Cardiac muscle cell (in vitro differentiated cells and primary cell): ENCODE results near the gene SRP14. TPM values are rescaled to one million over a fixed set of nuclear protein-coding genes. Genes with fewer than 3 reads are reported as not detected.

Source experiments
- DNase-seq, 2 donors: peaks; one replicate each; pipeline versions ENCODE4 v3.0.0 to v3.0.0-alpha.2; 2010 to 2017; ENCODE audit warnings: low read depth in 1 of 2, low spot score in 1 of 2
- H3K27ac ChIP-seq: fragments of 200-600 bp; sonication (generic); 2 replicates; pipeline ENCODE4 v1.5.1; 2016
- H3K27me3 ChIP-seq: fragments of 200-600 bp; sonication (generic); 2 replicates; pipeline ENCODE4 v1.6.0; 2016; ENCODE audit warnings: control low read depth
- H3K36me3 ChIP-seq: fragments of 200-600 bp; sonication (generic); 2 replicates; pipeline ENCODE4 v1.5.1; 2016; ENCODE audit warnings: control low read depth
- H3K4me1 ChIP-seq: fragments of 200-600 bp; sonication (generic); 2 replicates; pipeline ENCODE4 v1.8.1; 2017; ENCODE audit warnings: low read depth, mild to moderate bottlenecking, mixed run types
- H3K4me3 ChIP-seq: fragments of 200-600 bp; sonication (generic); 2 replicates; pipeline ENCODE4 v1.5.1; 2016; ENCODE audit warnings: mild to moderate bottlenecking
- H3K9me3 ChIP-seq: fragments of 200-600 bp; sonication (generic); 2 replicates; pipeline ENCODE4 v1.5.1; 2017; ENCODE audit warnings: low read depth, mild to moderate bottlenecking, control low read depth
- CTCF ChIP-seq: IDR thresholded peaks from 2 replicates; pipeline ENCODE4 v1.5.1; 2012; ENCODE audit warnings: low read depth, mild to moderate bottlenecking, low read length
- polyA plus RNA-seq: library from polyadenylated mRNA; unstranded; fragments of >200 nt; fragmentation: Nextera tagmentation; extraction: Ambion mirVana; gene quantifications from 2 replicates; pipeline ENCODE4 v1.2.1, GENCODE V29; 2016
- total RNA-seq: library from RNA; depleted of rRNA; stranded (reverse); fragments of >200 nt; gene quantifications from 2 replicates; pipeline ENCODE4 v1.2.3, GENCODE V29; 2016

SRP14 gene
- total and polyA plus RNA-seq, 2 experiments from 2014 or later = 691 to 1,525 TPM

- no peaks in the 10 kb centered on the region for H3K27me3 ChIP-seq
- H3K4me1 ChIP-seq = peaks cover 8% of the 10 kb centered on the region
- no peak overlapping the region for H3K4me3 ChIP-seq
These were observed 5.1 kb upstream of the SRP14 start for GRCh38 chr15:40043927-40044716.

GRCh38 chr15:40042791-40043320 is 3.9 kb upstream of the SRP14 start:
- DNase-seq = no peak
- Histone ChIP-seq H3K27me3 (no peaks in the 10 kb centered on the region), H3K9me3 (no peaks in the 10 kb centered on the region), H3K4me1 (peaks cover 6% of the 10 kb centered on the region), H3K36me3 (peaks cover under 1% of the 10 kb centered on the region), H3K27ac (no peak overlapping the region), H3K4me3 (no peak overlapping the region)
- no peak for TF ChIP-seq CTCF

More at GRCh38 chr15:40043927-40044716, 5.1 kb upstream of the SRP14 start:
- Histone ChIP-seq H3K9me3 (no peaks in the 10 kb centered on the region), H3K27ac (no peak overlapping the region), H3K36me3 (no peaks in the 10 kb centered on the region)
- TF ChIP-seq CTCF = no peak
- no peak for DNase-seq

- no peaks in the 10 kb centered on the region for H3K27me3 ChIP-seq
- H3K4me1 ChIP-seq = peaks cover 9% of the 10 kb centered on the region
- no peak for DNase-seq
- H3K9me3 ChIP-seq = no peaks in the 10 kb centered on the region
- peaks cover 19% of the 10 kb centered on the region for H3K36me3 ChIP-seq
- TF ChIP-seq CTCF = no peak
- no peak overlapping the region for H3K27ac ChIP-seq
- no peak overlapping the region for H3K4me3 ChIP-seq
These were observed 1.8 kb upstream of the SRP14 start for GRCh38 chr15:40040770-40041169.

GRCh38 chr15:40040293-40040635 is 1.3 kb upstream of the SRP14 start:
- Histone ChIP-seq H3K9me3 (no peaks in the 10 kb centered on the region), H3K4me1 (peaks cover 9% of the 10 kb centered on the region), H3K27ac (no peak overlapping the region), H3K4me3 (no peak overlapping the region), H3K27me3 (no peaks in the 10 kb centered on the region), H3K36me3 (peaks cover 23% of the 10 kb centered on the region)
- DNase-seq = no peak
- no peak for TF ChIP-seq CTCF

- Histone ChIP-seq H3K9me3 (no peaks in the 10 kb centered on the region), H3K4me1 (peaks cover 8% of the 10 kb centered on the region), H3K27ac (peak overlapping the region; percentile 96), H3K27me3 (no peaks in the 10 kb centered on the region), H3K4me3 (peak overlapping the region; percentile 50), H3K36me3 (peaks cover 38% of the 10 kb centered on the region)
- DNase-seq = peak; percentile 33 to 41
- TF ChIP-seq CTCF = no peak
These were observed 725 bp downstream of the SRP14 start for GRCh38 chr15:40038275-40038637.
